NCI-H2196 treated with DMSO at 0.1 percent for 48 hours (cell line): ENCODE data around the gene FIGLA.
"Not testable (repeated sequence)": the region's sequence is repeated elsewhere in the genome, so short reads cannot be mapped to it uniquely, and the experiment has no call there.

Experiments used
- DNase-seq: peaks from one replicate; lab custom pipeline; 2025; ENCODE audit not compliant: unreplicated experiment; lab: John Stamatoyannopoulos, UW

Gene FIGLA

DNA sequence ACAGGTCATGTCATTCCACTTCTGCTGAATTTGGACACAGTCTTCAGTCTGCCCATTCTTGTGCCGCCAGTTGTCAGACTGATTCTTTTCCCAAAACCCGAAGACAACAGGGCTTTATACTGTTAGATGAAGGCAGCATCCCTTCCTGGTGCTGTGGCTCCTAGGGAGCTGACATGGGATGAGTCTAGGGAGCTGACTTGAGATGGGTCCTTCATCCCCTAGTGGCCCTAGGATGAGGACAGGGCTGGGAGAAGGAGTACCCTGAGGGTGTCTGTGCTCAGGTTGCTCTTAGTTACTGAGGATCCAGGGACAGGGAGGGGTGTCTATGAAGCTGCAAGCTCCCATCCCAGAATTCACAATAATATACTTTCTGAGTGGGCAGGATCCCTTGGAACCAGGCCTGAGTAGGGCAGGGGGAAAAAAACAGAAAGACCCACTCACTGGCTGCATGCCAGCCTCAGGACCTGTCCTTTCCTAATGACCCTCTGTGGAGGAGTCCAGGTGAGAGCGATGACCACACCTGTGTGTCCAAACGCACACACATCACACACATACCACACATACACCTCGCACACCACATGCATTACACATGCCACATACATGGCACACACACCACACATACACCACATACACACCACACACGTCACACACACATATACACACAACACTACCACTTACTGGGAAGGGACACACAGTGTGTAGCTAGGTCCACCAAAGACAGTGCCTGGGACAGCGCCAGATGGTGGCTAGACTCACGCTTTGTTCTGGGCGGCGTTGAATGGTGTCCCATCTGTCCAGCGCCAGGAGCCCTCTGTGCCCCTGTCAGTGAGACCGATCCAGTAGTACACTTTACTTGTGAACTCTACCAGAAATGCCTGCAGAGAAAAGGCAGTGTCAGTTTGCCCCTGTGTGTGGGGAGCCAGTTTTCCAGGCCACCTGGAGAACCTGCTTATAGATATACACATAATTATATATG is 18.8 kb upstream of the FIGLA start:
- no peak for DNase-seq

DNA sequence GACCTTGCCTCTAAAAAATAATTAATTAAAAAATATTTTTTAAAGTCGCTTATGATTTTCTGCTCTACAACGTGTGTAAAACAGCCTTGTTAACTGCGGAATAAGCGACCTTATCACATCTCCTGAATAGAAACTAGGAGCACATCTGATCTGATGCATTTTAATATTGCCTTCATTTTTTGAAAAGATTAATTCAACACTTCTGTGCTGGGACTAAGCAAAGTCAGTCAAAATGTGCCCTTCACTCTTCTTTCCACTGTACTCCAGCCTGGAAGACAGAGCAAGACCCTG is 17.3 kb upstream of the FIGLA start:
- DNase-seq: no peak

DNA sequence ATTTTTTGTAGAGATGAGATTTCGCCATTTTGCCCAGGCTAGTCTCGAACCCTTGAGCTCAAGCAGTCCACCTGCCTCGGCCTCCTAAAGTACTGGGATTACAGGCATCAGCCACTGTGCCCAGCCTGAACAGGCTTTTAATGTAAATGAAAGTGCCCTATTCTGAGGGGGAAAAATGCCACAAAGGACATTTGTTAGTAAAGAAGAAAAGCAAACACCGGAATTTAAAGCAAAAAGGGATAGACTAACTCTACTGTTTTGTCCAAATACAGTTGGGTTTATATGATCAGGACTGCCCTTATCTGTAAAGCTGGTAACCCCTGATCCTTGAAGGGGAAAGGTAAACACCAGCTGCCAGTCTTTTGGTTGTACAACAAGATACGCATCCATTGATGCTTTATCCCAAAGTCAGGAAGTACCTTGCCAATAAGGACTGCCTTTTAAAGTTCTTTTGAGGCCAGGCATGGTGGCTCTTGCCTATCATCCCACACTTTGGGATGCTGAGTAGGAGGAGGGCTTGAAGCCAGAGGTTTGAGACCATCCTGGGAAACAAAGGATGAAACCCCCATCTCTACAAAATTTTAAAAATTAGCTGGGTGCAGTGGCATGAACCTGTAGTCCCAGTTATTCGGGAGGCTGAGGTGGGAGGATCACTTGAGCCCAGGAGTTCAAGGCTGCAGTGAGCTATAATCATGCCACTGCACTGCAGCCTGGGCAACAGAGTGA is 16.8 kb upstream of the FIGLA start:
- no peak for DNase-seq

DNA sequence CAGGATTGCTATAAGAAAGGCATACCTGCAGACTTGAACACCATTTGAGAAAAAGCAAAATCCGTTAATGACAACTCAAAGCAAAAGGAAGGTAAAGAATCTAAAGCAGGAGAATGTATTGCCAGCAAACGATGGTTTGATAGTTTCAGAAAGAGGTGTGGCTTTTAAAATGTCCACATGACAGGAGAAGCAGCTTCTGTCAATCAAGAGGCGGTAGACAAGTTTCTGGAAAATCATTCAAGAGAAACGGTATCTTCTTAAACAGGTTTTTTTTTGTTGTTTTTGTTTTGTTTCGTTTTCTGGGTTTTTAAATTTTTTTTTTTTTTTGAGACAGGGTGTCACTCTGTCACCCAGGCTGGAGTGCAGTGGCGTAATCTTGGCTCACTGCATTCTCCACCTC is 16.2 kb upstream of the FIGLA start:
- DNase-seq: no peak

DNA sequence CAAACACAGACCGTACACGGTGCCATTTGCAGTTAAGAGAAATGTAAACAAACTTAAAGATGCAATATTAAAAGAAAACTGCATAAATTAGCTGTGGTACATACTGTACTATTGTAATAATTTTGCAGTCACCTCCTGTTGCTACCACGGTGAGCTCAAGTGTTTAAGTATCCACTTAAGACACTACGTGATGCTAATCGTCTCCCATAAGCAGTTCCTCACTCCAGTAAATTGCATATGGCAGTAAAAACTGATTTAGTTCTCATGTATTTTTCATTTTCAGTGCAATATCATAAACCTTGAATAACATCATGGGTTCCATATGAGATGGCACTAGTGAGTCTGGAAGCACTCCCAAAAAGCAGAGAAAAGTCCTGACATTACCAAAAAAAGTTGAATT is 15.6 kb upstream of the FIGLA start:
- DNase-seq: no peak

DNA sequence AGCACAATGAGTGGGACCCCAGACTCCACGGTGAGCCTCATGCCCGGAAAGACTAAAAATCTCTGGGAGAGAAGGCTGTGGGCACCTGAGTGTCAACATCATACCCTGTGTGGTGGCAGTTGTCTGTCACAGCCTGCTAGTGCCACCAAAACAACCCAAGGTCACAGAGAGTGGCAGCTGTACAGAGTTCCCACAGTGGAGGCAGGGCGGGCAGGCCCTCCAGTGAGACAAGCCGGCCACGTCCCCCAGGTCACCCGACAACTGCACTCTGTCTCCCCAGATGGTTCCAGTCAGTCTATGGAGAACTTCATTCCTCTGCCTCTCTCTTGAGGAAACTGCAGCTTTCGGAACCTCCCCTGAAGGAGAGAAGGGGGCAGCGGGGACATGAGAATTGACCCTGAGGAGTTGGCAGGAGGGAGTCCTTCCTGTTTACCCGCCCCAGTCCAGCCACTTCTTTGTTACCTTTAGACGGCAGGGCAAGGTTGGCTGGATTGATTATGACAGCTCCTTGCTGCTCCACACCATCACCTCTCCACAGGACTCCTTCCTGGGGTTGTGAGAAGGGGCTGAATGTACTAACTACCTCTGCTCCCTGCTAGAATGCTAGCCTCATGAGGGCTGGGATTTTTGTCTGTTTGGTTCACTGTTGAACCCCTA is 11.3 kb upstream of the FIGLA start:
- DNase-seq: no peak

DNA sequence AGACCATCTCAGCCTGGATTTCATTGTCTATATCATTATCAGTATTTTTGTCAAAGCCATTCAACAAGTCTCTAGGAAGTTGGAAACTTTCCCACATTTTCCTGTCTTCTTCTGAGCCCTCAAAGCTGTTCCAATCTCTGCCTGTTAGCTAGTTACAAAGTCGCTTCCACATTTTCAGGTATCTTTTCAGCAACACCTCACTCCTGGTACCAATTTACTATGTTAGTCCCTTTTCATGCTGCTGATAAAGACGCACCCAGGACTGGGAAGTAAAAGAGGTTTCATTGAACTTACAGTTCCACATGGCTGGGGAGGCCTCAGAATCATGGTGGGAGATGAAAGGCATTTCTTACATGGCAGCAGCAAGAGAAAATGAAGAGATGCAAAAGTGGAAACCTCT is 9.3 kb upstream of the FIGLA start:
- DNase-seq: no peak

DNA sequence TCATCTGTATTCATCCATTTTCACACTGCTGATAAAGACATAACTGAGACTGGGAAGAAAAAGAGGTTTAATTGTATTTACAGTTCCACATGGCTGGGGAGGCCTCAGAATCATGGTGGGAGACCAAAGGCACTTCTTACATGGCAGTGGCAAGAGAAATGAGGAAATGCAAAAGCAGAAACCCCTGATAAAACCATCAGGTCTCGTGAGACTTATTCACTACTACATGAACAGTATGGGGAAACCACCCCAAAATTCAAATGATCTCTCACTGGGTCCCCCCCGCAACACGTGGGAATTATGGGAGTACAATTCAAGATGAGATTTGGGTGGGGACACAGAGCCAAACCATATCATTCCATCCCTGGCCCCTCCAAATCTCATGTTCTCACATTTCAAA is 7.6 kb upstream of the FIGLA start:
- not testable (repeated sequence) for DNase-seq

DNA sequence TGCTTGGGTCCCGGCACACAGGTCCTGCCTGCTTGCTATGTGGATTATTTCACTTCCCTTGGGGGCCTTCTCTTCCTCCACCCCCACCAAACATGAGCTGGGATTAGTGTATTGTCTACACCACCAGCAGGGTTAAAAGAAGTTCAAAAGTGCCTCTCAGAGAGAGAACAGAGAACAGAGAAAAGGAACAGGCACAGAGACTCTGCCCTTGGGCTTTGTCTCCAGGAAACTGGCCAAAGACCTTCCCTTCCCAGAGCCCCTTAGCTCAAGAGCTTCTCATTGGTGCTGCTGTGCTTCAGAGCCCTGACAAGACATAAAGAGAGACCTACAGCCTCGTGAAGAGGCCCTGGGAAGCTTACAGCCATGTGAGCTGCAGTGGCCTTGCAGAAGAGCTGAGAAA is 7.1 kb upstream of the FIGLA start:
- DNase-seq: no peak

DNA sequence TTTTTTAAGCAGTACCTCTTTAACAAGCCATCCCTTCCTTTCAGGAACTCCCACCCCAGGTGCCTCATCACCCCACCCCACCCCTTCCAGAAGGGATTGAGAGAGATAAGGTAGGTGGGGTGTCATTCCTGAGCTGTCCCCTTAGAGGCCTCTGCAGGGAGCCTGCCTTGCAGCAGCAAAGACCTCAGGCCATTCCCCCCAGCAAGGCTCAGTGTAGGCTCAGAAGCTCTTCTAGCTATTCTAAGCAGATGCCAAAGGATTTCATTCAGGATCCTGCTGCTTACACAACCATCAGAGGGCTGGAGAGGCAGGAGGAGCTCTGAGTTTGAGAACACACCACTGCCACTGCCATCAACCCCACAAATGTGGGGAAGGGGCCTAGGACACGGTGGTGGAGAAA is 5.8 kb upstream of the FIGLA start:
- no peak for DNase-seq

DNA sequence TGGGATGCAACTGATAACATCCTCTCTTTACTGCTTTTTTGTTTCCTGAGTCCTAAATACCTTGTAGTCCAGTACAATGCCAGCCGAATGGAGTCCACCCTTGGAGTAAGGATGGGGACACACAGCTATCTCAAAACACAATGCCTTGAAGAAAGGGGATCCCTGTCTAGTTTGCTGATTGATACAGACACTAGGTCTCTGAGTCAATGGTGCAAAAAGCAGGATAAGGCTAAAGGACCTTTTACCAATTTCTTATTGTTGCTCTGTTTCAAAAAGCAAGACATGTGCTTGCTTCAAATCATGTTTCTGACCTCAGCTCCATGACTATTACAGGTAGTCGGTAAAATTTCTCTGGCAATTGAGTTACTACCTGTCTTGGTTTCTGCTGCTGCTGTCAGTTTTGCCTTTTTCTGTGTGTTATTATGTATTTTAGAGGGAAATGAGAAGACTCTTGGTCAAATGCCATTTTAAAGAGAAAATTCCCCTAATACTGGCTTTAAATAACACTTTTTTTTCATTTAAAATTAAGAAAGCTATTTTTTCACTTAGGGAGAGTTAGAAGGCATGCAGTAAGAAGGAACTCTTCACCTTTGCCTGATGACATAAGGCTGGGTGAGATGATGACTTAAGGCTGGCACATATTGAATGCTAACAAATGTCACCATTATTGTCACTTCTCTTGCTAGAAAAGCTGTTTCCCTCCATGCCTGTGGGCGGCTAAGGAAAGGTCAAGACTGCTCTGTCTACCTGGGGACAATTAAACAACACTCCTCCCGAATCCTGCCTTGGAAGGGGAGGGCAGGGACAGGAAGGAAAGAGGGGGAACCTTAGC is 4.9 kb upstream of the FIGLA start:
- no peak for DNase-seq

DNA sequence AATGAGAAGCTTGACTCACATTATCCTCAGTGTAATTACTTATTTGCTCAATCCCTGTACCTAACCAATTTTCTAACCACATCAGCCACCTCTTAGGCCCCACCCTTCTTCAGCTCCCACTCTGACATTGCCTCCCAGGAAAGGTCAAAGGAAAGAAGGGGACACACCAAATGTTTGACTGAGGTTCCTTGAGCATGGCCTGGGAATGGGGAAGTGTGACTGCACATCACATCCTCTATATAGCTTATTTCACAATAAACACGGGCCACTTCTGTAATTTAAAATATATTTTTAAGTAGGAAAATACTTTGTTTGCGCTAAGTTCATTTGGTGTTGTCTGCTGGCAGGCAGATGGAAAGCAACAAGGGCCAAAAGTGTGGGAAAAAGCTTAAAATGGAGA is 3.0 kb upstream of the FIGLA start:
- no peak for DNase-seq

DNA sequence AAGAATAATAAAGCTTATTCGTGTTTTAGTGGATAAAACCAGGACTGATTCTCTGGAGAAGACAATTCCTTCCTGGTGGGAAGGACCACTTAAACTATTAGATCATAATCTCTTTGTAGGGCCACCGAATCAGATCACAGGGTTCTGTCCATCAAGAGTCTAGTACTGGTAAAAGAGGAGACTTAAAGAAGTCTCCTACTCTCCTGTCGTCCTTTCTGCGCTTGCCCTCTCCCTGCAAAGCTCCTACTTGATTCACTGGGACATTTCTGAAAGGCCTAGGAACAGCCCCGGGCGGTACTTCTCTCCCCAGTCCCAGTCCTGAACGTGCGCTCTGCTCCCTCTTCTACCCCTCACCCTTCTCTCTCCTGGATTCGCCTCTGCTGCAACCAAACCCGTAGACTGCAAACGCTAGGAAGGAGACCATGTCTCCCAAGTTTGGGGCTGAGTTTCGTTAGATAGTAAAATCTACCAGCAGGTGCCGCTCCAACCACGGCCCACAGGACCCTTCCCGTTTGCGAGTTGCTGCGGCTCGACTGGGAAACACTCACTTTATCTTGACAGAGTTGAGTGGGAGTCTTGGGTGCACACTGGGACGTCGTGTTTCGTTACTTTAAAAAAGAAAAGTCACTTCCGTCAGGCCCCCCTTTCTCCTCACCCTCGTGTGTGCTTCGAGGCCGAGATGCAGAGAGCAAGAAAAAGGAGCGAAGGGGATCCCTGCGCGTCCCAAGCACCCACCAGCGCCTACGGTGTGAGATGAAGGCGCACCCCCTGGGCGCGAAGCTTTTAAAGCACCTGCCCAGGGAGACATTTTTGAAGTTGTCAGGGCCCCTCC is 923 bp downstream of the FIGLA start:
- DNase-seq: peak; percentile 1

DNA sequence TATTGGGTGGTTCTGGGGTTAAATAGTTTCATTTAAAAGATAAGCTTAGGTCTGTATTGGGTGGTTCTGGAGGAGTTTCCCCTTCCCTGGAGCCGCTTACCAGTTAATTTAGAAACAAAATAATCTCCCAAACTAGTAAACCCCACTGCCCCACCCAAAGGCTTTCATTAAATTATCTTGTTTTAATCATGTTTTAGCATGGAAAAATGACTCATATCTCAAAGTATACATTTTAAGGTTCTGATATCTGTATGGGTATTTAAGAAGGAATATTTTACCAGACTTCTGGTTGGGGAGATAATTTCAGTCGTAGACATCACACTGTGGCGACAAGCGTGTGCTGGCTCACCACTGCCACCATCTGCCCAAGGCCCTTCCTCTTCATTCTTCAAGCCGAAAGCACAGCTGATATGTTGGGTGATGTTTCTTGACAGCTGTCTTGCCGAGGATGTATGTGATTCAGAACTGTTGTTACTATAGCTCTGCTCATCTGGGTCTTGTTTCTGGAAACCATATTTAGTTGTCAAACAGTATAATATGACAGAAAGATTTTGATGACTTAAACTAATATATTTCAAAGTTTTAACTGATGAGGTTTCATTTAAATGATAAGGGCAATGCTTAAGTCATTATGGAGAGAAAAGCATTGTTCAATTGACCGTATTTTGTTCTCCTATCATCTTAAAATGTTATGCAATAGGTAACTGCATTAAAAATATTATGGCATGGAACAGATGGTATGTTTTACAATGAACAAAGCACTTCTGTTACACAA is 5.1 kb downstream of the FIGLA start:
- peak; percentile 1 for DNase-seq

DNA sequence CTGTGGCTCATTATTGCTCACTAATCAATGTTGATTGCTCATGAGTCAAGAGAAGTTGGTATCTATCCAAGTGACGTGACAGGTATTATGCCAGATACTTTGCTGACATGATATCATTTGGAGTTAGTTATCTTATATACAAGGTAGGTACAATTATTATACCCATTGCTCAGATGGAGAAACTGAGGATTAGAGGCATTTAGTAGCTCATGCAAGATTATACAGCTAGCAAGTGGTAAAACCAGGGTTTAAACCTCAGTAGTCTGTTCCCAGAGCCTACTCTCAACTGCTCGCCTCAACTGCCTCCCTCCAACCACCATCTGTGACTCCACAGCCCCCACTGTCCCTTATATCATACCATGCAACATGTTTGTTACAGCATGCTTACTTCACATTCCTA is 6.1 kb downstream of the FIGLA start:
- no peak for DNase-seq

DNA sequence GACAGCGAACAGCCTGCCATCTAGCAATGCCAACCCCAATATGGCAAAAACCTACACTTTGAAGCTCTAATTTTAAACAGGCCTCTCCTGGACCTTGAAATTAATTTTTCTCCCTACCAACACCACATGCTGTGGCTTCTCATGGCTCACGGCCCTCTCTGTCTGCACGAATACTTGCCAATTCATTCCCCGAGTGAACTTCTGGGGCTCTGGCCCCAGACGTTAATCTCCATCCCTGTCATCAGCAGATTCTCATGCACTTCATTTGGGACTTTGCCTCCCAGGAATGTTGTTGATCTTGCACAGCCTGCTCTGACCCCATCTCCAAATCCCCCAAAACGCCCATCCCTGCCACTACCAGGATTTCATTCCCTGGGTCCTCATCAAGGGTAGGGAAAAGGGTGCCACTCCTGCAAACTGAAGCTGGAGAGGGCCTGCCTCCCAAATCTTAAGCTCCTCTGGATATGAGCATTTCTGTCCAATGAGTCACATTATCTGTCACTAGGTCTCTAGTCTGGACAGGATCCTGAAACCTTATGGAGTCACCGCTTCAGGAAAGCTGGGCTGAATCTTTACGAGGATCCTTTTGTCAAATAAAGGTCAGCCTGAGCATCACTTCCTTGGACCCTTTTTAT is 10.4 kb downstream of the FIGLA start:
- DNase-seq: no peak

DNA sequence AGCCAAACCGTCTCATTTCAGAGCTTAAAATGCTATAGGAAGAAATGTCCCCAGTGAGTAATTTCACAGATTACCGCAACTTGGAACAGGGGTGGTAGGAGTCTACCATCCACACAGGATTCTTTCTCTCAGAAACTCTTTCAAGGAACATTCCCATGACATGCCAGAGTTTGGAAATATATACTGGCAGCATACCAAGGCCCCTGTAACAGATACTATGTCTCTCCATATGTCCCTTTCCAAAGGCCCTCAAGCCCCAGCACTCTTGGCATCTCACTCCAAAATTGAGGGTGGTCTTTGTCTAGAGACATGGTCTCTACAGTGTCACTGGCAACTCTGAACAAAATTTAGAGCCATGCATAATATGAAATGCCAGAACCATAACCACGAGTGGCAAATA is 11.0 kb downstream of the FIGLA start:
- no peak for DNase-seq

DNA sequence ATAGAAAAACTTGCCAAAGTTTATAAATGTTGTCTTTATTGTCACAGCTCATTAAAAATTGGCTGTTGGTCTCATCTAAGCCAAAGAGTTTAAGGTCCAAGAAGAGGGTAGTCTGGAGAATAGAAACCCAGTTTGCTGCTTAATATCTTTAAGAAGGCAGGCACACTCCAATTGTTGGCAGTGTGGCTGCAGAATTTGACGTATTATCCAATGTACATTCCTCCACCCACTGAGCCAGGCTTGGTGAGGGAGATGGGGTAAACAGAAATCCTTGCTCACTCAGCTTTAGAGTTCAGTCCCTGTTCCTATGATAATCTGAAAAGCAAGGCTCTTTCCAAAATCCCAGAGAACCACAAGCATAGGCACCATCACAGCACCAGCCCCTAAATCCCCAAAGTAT is 11.8 kb downstream of the FIGLA start:
- DNase-seq: no peak

DNA sequence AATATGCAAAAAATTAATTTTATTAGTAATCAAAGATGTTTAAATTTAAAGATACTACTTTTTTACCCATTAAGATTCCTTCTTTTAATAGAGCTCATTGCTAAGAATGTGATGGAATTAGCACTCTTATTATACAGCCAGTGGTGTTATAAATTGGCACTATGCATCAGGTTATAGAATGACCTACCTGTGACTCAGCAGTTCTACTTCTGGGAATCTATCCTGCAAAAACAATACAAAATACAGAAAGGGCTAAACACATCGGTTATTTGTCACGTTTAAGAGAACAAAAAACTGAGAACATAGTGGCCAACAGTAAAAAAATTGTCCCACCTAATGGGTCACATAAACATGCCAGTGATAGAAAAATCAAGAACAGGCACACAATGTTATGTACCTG is 13.0 kb downstream of the FIGLA start:
- no peak for DNase-seq
